Measurements from ENCODE around the gene ATP7A. TPM values are rescaled to one million over a fixed set of nuclear protein-coding genes. Genes with fewer than 3 reads are reported as not detected.
"Not testable (repeated sequence)": the region's sequence is repeated elsewhere in the genome, so short reads cannot be mapped to it uniquely, and the experiment has no call there.

Gene ATP7A
- polyA plus RNA-seq, 1 of the 3 experiments (the other 2 are of a cell fraction) = 1.7 TPM

- H3K4me1 ChIP-seq (ENCODE audit: control insufficient read depth in 1 of 2, insufficient read depth in 2 of 2, low read depth in 1 of 2, low read length in 1 of 2) = no peaks in the 10 kb centered on the region
- H3K36me3 ChIP-seq (replicated peaks in 1 of 2; ENCODE audit: control insufficient read depth in 1 of 2, insufficient read depth in 2 of 2, low read length in 1 of 2) = no peaks in the 10 kb centered on the region
- no peaks in the 10 kb centered on the region for H3K79me2 ChIP-seq (ENCODE audit: insufficient read depth)
- no peak overlapping the region for H3K4me2 ChIP-seq
- peaks cover 3% of the 10 kb centered on the region; the same call in 1 of the 2 replicates for H3K9me3 ChIP-seq
- H4K20me1 ChIP-seq (ENCODE audit: insufficient read depth) = no peaks in the 10 kb centered on the region
- H3K9ac ChIP-seq = no peak overlapping the region
- H3F3A ChIP-seq (replicated peaks; ENCODE audit: insufficient read depth) = no peaks in the 10 kb centered on the region
- 50% methylated on average over 3 of the region's 3 CpGs for WGBS (ENCODE audit: low lambda C conversion rate)
- TF ChIP-seq MXI1 (IDR thresholded peaks at IDR 0.05; ENCODE audit: low read depth, low read length) = no peak
- TF ChIP-seq GATA2 (CRISPR knock-in tag; IDR thresholded peaks at IDR 0.05) = no peak
- no peak for TF ChIP-seq MEF2A (IDR thresholded peaks at IDR 0.05; ENCODE audit: borderline replicate concordance, low read depth)
- TF ChIP-seq EZH2phosphoT487 (IDR thresholded peaks at IDR 0.05; ENCODE audit: borderline replicate concordance, low read depth) = no peak
- no peak for TF ChIP-seq SIN3A (IDR thresholded peaks at IDR 0.05; ENCODE audit: borderline replicate concordance, low read depth, low read length)
- TF ChIP-seq POLR2AphosphoS5 (IDR thresholded peaks at IDR 0.05; ENCODE audit: low read depth, low read length) = no peak
- TF ChIP-seq NFIC (IDR thresholded peaks at IDR 0.05; ENCODE audit: borderline replicate concordance) = no peak
- no peak for TF ChIP-seq CTCF (IDR thresholded peaks at IDR 0.05)
- no peak for TF ChIP-seq RXRA (IDR thresholded peaks at IDR 0.05; ENCODE audit: borderline replicate concordance, low read depth)
- TF ChIP-seq, protein P1, sequence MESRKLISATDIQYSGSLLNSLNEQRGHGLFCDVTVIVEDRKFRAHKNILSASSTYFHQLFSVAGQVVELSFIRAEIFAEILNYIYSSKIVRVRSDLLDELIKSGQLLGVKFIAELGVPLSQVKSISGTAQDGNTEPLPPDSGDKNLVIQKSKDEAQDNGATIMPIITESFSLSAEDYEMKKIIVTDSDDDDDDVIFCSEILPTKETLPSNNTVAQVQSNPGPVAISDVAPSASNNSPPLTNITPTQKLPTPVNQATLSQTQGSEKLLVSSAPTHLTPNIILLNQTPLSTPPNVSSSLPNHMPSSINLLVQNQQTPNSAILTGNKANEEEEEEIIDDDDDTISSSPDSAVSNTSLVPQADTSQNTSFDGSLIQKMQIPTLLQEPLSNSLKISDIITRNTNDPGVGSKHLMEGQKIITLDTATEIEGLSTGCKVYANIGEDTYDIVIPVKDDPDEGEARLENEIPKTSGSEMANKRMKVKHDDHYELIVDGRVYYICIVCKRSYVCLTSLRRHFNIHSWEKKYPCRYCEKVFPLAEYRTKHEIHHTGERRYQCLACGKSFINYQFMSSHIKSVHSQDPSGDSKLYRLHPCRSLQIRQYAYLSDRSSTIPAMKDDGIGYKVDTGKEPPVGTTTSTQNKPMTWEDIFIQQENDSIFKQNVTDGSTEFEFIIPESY (IDR thresholded peaks at IDR 0.05; ENCODE audit: borderline replicate concordance, low read depth) = no peak
- TF ChIP-seq, protein P2, sequence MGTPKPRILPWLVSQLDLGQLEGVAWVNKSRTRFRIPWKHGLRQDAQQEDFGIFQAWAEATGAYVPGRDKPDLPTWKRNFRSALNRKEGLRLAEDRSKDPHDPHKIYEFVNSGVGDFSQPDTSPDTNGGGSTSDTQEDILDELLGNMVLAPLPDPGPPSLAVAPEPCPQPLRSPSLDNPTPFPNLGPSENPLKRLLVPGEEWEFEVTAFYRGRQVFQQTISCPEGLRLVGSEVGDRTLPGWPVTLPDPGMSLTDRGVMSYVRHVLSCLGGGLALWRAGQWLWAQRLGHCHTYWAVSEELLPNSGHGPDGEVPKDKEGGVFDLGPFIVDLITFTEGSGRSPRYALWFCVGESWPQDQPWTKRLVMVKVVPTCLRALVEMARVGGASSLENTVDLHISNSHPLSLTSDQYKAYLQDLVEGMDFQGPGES (IDR thresholded peaks at IDR 0.05; ENCODE audit: low read depth, low read length) = no peak
- TF ChIP-seq RFX5 (IDR thresholded peaks at IDR 0.05; ENCODE audit: low read length) = no peak
- no peak for TF ChIP-seq TEAD4 (IDR thresholded peaks at IDR 0.05; ENCODE audit: borderline replicate concordance, insufficient read depth)
- no peak for TF ChIP-seq FOSL2 (IDR thresholded peaks at IDR 0.05; ENCODE audit: borderline replicate concordance, low read depth)
- TF ChIP-seq EP300 (IDR thresholded peaks at IDR 0.05; ENCODE audit: borderline replicate concordance in 1 of 2, low read depth in 1 of 2, low read length in 1 of 2) = no peak
- POLR2A ChIA-PET = no interaction called here
- H3K9me2 ChIP-seq = no peaks in the 10 kb centered on the region
- DNase-seq = no peak
- no peaks in the 10 kb centered on the region for H3K27me3 ChIP-seq (ENCODE audit: insufficient read depth)
- no peak overlapping the region for H3K27ac ChIP-seq (ENCODE audit: low read depth in 2 of 2, low read length in 1 of 2)
- no peak overlapping the region for H2AFZ ChIP-seq (ENCODE audit: low read depth)
- no peak overlapping the region for H3K4me3 ChIP-seq (ENCODE audit: low read depth in 2 of 2, low read length in 1 of 2)
- CTCF ChIA-PET = no interaction called here
Observed at GRCh38 chrX:78071331-78071730, 160.8 kb downstream of the ATP7A start.

- CTCF ChIA-PET; H3K9ac ChIP-seq; H3K36me3 ChIP-seq (replicated peaks in 1 of 2; ENCODE audit: control insufficient read depth in 1 of 2, insufficient read depth in 2 of 2, low read length in 1 of 2); H3K9me2 ChIP-seq; H3K9me3 ChIP-seq; H3K27me3 ChIP-seq (ENCODE audit: insufficient read depth); H3K79me2 ChIP-seq (ENCODE audit: insufficient read depth); H3K27ac ChIP-seq (ENCODE audit: low read depth in 2 of 2, low read length in 1 of 2); H3K4me3 ChIP-seq (ENCODE audit: low read depth in 2 of 2, low read length in 1 of 2); H4K20me1 ChIP-seq (ENCODE audit: insufficient read depth); POLR2A ChIA-PET; H3K4me2 ChIP-seq; H3F3A ChIP-seq (replicated peaks; ENCODE audit: insufficient read depth); DNase-seq; H3K4me1 ChIP-seq (ENCODE audit: control insufficient read depth in 1 of 2, insufficient read depth in 2 of 2, low read depth in 1 of 2, low read length in 1 of 2); H2AFZ ChIP-seq (ENCODE audit: low read depth): not testable (repeated sequence)
- WGBS (ENCODE audit: low lambda C conversion rate) = 49% methylated on average over 14 of the region's 14 CpGs
Observed at GRCh38 chrX:78073147-78074077, 162.9 kb downstream of the ATP7A start.
